Astrocyte of the cerebellum (primary cell): ENCODE measurements around the gene TMEM14A.

Source experiments
- DNase-seq: peaks from one replicate; pipeline ENCODE4 v3.0.0-alpha.2; 2011; ENCODE audit warnings: low read depth
- H3K4me3 ChIP-seq: 2 replicates; pipeline ENCODE4 v1.5.1; 2011; ENCODE audit warnings: mild to moderate bottlenecking, low read depth, low read length, moderate library complexity
- CTCF ChIP-seq: IDR thresholded peaks from 2 replicates; pipeline ENCODE4 v1.5.1; 2012; ENCODE audit warnings: low read length, low read depth, moderate library complexity, mild to moderate bottlenecking; ENCODE audit errors: missing control alignments
- in situ Hi-C: cut with HindIII; loops from 2 replicates; pipeline ENCODE4 v1.10.0; 2017; ENCODE audit warnings: low sequenced_read_pairs

TMEM14A gene

GRCh38 chr6:52670502-52671409 lies at the start of gene TMEM14A:
Gene TMEM14A, plus strand, starts transcription at chr6:52671113. Its CDS starts 5,990 bp downstream, at chr6:52677103.
- DNase-seq = peak; percentile 63

GRCh38 chr6:52621631-52622030 lies 49.3 kb upstream of the TMEM14A start:
- TF ChIP-seq CTCF = no peak
- DNase-seq = no peak
- no peak overlapping the region for H3K4me3 ChIP-seq
- in situ Hi-C loops = no loop called here

More at GRCh38 chr6:52670502-52671409, at the start of gene TMEM14A:
- peak; percentile 8 for TF ChIP-seq CTCF
- H3K4me3 ChIP-seq = peak within 1 kb of the TSS; percentile 60
- in situ Hi-C loops = loop anchor here (25.0 kb wide), 2 partner anchors 258 to 408 kb away; partner anchors contain the start of gene EFHC1

- no peak for TF ChIP-seq CTCF
- in situ Hi-C loops = no loop called here
Observed at GRCh38 chr6:52622810-52623209, 48.1 kb upstream of the TMEM14A start.

GRCh38 chr6:52632011-52632410 lies 38.9 kb upstream of the TMEM14A start:
- TF ChIP-seq CTCF = no peak
- no peak for DNase-seq
- in situ Hi-C loops = no loop called here
- no peak overlapping the region for H3K4me3 ChIP-seq

More at GRCh38 chr6:52622810-52623209, 48.1 kb upstream of the TMEM14A start:
- DNase-seq = no peak
- no peak overlapping the region for H3K4me3 ChIP-seq

GRCh38 chr6:52634211-52634610 lies 36.7 kb upstream of the TMEM14A start:
- H3K4me3 ChIP-seq = no peak overlapping the region
- no peak for TF ChIP-seq CTCF
- DNase-seq = no peak
- in situ Hi-C loops = no loop called here

GRCh38 chr6:52635049-52635577 lies 35.8 kb upstream of the TMEM14A start:
- H3K4me3 ChIP-seq = no peak overlapping the region
- in situ Hi-C loops = no loop called here
- TF ChIP-seq CTCF = no peak
- no peak for DNase-seq
